Pancreas (tissue), 10 donors: ENCODE results near the gene TSHZ1. TPM values are rescaled to one million over a fixed set of nuclear protein-coding genes. Genes with fewer than 3 reads are reported as not detected.

Source experiments
- ATAC-seq, 4 donors: fragments of 200-7000 bp; cut with Tn5 transposase; one replicate each; pipeline versions ENCODE4 v1.8.0 to v1.9.1; 2020; ENCODE audit warnings: mild to moderate bottlenecking in 4 of 4, moderate library complexity in 4 of 4
- DNase-seq, 6 donors: peaks; one replicate each; pipeline ENCODE4 v3.0.0-alpha.2; 2020
- FAIRE-seq: peaks from 2 replicates; lab custom pipeline; 2012; peaks lifted over from hg19 to GRCh38; lab: Jason Lieb, UNC
- H3K27ac ChIP-seq, 4 donors: fragments of 200-600 bp; sonication (generic); 1 replicate in 3 of 4; 2 replicates in 1 of 4; pipeline versions ENCODE4 v1.5.0 to v1.8.0; 2020
- H3K27me3 ChIP-seq, 4 donors: fragments of 200-600 bp; one replicate each; pipeline ENCODE4 v1.8.0; 2021
- H3K36me3 ChIP-seq, 3 donors: fragments of 200-600 bp; sonication (generic) in 1 of 3; one replicate each; pipeline versions ENCODE4 v1.5.0 to v1.8.0; 2020 to 2021
- H3K4me1 ChIP-seq, 3 donors: fragments of 200-600 bp; one replicate each; pipeline ENCODE4 v1.8.0; 2021
- H3K4me3 ChIP-seq, 4 donors: fragments of 200-600 bp; sonication (generic) in 2 of 4; one replicate each; pipeline versions ENCODE4 v1.5.0 to v1.8.0; 2020 to 2021
- H3K9me3 ChIP-seq, 4 donors: fragments of 200-600 bp; one replicate each; pipeline ENCODE4 v1.8.0; 2021
- CTCF ChIP-seq, 4 donors: fragments of 200-600 bp; sonication (generic) in 3 of 4; IDR thresholded peaks; one replicate each; pipeline versions ENCODE4 v1.5.0 to v1.8.0; 2021; ENCODE audit warnings: antibody characterized with exemption in 4 of 4
- WGBS, 2 donors: extraction: QIAGEN DNeasy Blood & Tissue Kit; methylation state at CpG; one replicate each; pipeline ENCODE4 v1.1.7; 2013; 5-methylcytosine and 5-hydroxymethylcytosine counted together
- intact Hi-C, 3 donors: fragments of 100-400 bp; cut with DNase I; formaldehyde crosslinking; loops; one replicate each; pipeline versions ENCODE4 v1.11.1 to v1.14.2; 2022
- polyA plus RNA-seq, 2 donors: library from polyadenylated mRNA; stranded (reverse); fragments of 200-250 nt; gene quantifications; one replicate each; pipeline ENCODE4 v1.2.3, GENCODE V29; 2013
- total RNA-seq, 6 donors: library from RNA; stranded (reverse); fragmentation: NEBNext Ultra II Directional in 4 of 6; extraction: Animal tissue kit (Norgen Biotek cat#: 25700) in 4 of 6; gene quantifications; one replicate each; pipeline versions ENCODE4 v1.2.1 to v1.2.4, GENCODE V29; 2021 to 2023
- donor health status: healthy with polysubstance abuse.
- donor health status: DM: no; HTN: no; CAD: no; lungs with moderate emphysema.
- donor health status: DM: no; HTN: no; CAD: no.
- donor health status: control.
- donor health status: control.
- donor health status: Bipolar disorder and iron deficiency.
- donor health status: DM: yes; HTN: yes; CAD: no.
- donor health status: DM: no; HTN: no; CAD: no.
- donor health status: DM: no; HTN: no; CAD: no.
- donor health status: DM: yes; HTN: yes; CAD: no.

Gene TSHZ1
- total and polyA plus RNA-seq, 8 donors = 4.7 to 13.6 (median 7.6) TPM

GRCh38 chr18:75163736-75164135, 46.9 kb upstream of the TSHZ1 start:
- FAIRE-seq (no peak), ATAC-seq (no peak)

GRCh38 chr18:75164479-75164878, 46.1 kb upstream of the TSHZ1 start:
- ATAC-seq = no peak
- FAIRE-seq = no peak
- Histone ChIP-seq H3K4me3 (no peak overlapping the region), H3K36me3 (no peaks in the 10 kb centered on the region), H3K27ac (no peak overlapping the region), H3K9me3 (no peaks in the 10 kb centered on the region), H3K27me3 (no peaks in the 10 kb centered on the region), H3K4me1 (no peaks in the 10 kb centered on the region)
- intact Hi-C loops = no loop called here
- WGBS, 2 donors = 82 to 88% methylated on average over 3 of the region's 3 CpGs
- no peak for DNase-seq
- no peak for TF ChIP-seq CTCF (IDR thresholded peaks at IDR 0.05)

More at GRCh38 chr18:75163736-75164135, 46.9 kb upstream of the TSHZ1 start:
- H3K4me1 ChIP-seq = no peaks in the 10 kb centered on the region
- no peaks in the 10 kb centered on the region for H3K36me3 ChIP-seq
- H3K27me3 ChIP-seq = no peaks in the 10 kb centered on the region
- intact Hi-C loops = no loop called here
- no peaks in the 10 kb centered on the region for H3K9me3 ChIP-seq
- no peak for DNase-seq
- no peak overlapping the region for H3K4me3 ChIP-seq
- H3K27ac ChIP-seq = no peak overlapping the region
- WGBS, 2 donors = 91 to 98% methylated on average over 4 of the region's 4 CpGs
- TF ChIP-seq CTCF (IDR thresholded peaks at IDR 0.05) = no peak

- 85% methylated on average over 8 of the region's 8 CpGs for WGBS, 2 donors
- no peaks in the 10 kb centered on the region for H3K9me3 ChIP-seq
- H3K27ac ChIP-seq = no peak overlapping the region
- FAIRE-seq = no peak
- no peak for ATAC-seq
- no peaks in the 10 kb centered on the region for H3K27me3 ChIP-seq
- intact Hi-C loops = no loop called here
- no peak overlapping the region for H3K4me3 ChIP-seq
- H3K4me1 ChIP-seq = no peaks in the 10 kb centered on the region
- no peak for TF ChIP-seq CTCF (IDR thresholded peaks at IDR 0.05)
- DNase-seq = no peak
- H3K36me3 ChIP-seq = no peaks in the 10 kb centered on the region
These were observed 44.7 kb upstream of the TSHZ1 start for GRCh38 chr18:75165926-75166325.

GRCh38 chr18:75167137-75167536, 43.5 kb upstream of the TSHZ1 start:
- H3K27me3 ChIP-seq = no peaks in the 10 kb centered on the region
- H3K4me1 ChIP-seq = no peaks in the 10 kb centered on the region
- no peaks in the 10 kb centered on the region for H3K36me3 ChIP-seq
- no peak overlapping the region for H3K27ac ChIP-seq
- ATAC-seq = no peak
- FAIRE-seq = no peak
- H3K9me3 ChIP-seq = no peaks in the 10 kb centered on the region
- H3K4me3 ChIP-seq = no peak overlapping the region
- intact Hi-C loops = no loop called here
- TF ChIP-seq CTCF (IDR thresholded peaks at IDR 0.05) = no peak
- no peak for DNase-seq
- WGBS, 2 donors = 74 to 82% methylated on average over 10 of the region's 10 CpGs

- Histone ChIP-seq H3K27me3 (no peaks in the 10 kb centered on the region), H3K9me3 (no peaks in the 10 kb centered on the region), H3K36me3 (no peaks in the 10 kb centered on the region), H3K4me3 (no peak overlapping the region), H3K27ac (no peak overlapping the region), H3K4me1 (no peaks in the 10 kb centered on the region)
- 71 to 73% methylated on average over 33 of the region's 33 CpGs for WGBS, 2 donors
- FAIRE-seq (no peak), ATAC-seq (no peak), DNase-seq (no peak)
- no peak for TF ChIP-seq CTCF (IDR thresholded peaks at IDR 0.05)
- intact Hi-C loops = no loop called here
These were observed 42.6 kb upstream of the TSHZ1 start for GRCh38 chr18:75167759-75168618.
